IPS-NIHi11 (cell line): ENCODE data around the gene WBP1L.
"Not testable (repeated sequence)": the region's sequence is repeated elsewhere in the genome, so short reads cannot be mapped to it uniquely, and the experiment has no call there.

ENCODE experiments used
- DNase-seq: peaks from one replicate; pipeline ENCODE4 v3.0.0; 2012; ENCODE audit warnings: mixed read lengths, low spot score

Gene WBP1L

DNA sequence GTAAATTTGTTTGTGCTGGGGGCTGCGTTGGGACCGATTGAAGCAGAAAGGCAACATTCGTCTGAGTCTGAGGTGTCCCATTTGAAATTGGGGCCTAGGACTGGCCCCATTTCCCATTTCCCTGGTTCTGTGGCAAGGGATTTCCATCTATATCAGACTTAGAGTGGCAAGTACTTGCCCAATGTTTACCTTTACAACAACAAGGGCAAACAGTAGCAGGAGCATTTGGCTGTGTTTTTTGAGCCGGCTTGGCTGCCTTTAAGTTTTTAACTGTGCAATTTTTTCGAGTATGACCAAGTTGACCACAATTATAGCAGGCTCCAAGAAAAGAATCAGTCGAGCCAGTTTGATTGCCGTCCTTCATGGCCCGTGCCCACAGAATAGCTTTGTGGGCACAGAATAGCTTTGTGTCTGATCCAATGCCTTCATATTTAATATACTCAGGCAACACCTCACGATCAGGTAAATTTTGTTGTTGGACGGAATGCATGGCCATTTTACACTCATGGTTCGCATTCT is 98.1 kb downstream of the WBP1L start:
- DNase-seq, result no peak

DNA sequence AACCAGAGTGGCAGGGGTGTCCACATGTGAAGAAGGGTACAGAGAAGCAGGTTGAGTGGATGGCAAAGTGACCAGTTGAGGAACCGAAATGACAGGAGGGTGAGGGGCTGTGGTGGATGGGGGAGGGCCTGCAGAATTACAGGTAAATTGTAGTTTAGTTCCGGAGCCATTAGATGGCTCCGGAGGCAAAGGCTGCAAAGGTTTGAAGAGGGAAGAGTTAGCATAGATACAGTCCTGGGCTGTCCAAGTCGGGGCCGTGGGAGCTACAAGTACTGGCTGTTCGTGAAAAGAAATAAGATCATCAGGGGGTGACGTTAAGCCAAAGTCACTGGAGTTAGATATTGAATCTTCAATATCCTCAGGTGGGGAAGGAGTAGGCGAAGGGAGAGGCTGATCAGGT is 99.4 kb downstream of the WBP1L start:
- DNase-seq, result not testable (repeated sequence)

DNA sequence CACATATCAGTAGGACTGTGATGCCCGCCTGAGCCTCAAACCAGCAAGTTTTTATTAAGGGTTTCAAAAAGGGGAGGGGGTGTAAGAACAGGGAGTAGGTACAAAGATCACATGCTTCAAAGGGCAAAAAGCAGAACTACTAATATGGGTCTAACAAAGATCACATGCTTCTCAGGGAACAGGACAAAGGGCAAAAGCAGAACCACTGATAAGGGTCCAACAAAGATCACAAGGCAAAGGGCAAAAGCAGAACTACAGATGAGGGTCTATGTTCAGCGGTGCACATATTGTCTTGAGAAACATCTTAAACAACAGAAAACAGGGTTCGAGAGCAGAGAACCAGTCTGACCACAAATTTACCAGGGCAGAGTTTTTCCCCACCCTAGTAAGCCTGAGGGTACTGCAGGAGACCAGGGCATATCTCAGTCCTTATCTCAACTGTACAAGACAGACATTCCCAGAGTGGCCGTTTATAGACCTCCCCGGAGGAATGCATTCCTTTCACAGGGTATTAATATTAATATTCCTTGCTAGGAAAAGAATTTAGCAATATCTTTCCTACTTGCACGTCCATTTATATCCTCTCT is 100.5 kb downstream of the WBP1L start:
- DNase-seq, result not testable (repeated sequence)

DNA sequence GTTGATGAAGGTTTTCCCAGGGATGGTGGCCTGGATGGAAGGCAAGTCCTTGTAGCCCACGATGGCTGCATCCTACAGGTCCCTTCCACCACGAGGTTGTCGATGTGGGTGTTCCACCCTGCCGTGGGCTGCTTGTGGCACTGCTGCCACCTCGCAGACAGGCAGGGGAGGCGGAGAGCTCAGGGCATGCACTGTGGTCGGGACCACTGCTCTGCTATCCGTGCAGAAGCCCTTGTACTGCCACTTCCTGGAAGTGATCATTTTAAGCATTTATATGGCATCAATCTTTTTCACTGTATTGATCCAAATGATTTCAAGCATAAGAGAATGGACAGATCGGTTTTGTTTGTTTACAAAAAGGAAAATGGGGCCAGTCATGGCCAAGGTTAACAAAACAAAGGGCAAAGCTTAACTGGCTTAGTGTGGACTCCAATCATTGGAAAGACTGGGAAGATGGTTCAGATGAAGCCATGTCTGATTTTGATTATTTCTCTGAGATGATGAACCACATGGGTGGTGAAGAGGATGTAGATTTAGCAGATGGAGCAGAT is 101.7 kb downstream of the WBP1L start:
- DNase-seq, result no peak

DNA sequence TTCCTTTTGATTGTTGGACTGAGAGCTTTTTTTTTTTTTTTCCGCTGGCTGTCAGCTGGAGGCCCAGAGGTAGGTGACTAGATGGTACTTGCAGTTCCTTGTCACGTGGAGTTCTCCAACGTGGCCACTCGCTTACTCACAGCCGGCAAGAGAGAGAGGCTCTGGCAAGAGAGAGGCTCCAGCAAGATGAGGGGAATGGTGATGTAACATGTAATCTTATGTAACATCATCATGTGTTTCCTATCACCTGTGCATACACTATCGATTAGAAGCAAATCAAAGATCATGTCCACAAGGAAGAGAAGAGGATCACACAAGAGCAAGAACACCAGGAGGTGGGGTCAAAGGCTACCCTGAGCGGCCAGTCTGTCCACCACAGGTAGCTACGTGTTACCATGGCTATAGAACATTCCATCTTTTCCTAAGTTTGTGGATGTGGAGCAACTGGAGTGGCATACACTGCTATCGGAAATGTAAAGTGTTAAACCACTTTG is 106.3 kb downstream of the WBP1L start:
- no peak for DNase-seq

DNA sequence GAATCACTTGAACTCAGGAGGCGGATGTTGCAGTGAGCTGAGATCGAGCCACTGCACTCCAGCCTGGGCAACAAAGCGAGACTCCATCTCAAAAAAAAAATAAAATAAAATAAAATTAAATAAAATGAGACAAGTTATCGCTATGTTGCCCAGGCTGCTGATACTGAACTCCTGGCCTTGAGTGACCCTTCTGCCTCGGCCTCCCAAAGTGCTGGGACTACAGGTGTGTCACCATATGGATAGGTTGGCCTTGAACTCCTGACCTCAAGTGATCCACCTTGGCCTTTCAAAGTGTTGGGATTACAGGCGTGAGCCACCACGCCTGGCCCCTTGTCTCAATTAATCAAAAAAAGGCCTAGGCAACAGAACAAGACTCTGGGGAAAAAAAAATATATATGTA is 109.5 kb downstream of the WBP1L start:
- not testable (repeated sequence) for DNase-seq

DNA sequence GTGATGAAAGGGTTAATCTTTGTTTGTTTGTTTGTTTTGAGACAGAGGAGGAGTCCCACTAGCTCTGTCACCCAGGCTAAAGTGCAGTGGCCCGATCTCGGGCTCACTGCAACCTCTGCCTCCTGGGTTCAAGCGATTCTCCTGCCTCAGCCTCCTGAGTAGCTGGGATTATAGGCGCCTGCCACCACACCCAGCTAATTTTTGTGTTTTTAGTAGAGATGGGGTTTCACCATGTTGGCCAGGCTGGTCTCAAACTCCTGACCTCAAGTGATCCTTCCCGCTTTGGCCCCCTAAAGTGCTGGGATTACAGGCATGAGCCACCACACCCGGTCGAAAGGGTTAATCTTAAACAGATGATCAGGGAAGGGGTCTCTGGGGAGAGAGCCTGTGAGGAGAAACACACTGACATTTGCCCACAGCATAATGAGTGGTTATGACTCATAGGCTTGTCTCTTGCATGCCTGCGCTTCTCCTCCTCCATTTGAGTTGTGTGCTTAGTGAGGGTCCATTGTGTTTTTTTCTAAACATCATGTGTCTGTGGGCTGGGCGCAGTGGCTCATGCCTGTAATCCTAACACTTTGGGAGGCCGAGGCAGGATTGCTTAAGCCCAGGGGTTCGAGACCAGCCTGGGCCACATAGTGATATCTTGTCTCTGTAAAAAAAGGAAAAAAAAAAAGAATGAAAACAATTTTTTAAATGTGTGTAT is 112.1 kb downstream of the WBP1L start:
- DNase-seq, result not testable (repeated sequence)

DNA sequence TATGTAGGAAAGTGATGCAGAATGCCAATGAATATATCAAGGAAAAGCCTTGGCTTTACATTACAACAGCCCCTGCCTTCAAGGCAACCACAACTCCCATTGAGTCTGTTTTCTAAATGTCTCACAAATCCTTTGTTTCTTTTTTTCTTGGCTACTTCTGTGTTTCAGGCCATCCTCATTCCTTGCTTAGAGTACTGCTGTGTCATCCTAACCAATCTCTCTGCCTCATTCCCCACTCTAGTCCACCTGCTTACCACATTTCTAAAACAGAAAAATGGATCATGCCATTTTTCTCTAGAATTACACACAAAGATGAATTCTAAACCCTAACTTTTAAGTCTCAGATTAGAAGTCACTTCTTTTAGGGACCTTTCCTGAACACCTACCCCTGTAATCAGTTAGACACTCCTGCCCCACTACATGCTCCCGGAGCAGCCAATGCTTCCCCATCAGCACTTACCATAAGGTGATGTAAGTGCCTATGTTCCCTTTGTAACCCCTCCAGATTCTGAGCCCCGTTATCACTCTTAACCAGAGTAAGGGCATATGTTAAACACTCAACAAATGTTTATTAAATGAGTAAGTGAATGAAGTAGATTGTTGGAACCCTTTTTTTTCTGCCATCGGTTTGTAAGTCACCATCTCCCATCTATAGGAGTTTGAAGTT is 113.1 kb downstream of the WBP1L start:
- no peak for DNase-seq

DNA sequence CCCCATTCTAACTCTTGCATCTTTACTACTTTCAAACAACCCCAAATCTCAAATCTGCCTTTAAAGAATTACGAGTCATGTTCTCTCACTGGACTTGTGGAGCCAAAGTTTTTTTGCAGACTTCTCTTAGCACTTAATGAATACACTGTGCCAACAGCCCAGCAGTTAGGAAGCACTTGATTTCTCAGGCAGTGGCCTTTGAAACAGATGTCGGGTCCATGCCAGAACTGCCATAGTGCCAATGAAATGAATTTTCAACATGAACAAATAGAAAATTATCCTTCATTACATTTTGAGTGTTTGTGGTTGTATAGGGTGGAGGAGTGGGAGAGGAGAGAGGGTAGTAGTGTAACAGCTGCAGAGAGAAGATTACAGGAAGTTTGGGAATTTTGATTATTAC is 116.2 kb downstream of the WBP1L start:
- no peak for DNase-seq

DNA sequence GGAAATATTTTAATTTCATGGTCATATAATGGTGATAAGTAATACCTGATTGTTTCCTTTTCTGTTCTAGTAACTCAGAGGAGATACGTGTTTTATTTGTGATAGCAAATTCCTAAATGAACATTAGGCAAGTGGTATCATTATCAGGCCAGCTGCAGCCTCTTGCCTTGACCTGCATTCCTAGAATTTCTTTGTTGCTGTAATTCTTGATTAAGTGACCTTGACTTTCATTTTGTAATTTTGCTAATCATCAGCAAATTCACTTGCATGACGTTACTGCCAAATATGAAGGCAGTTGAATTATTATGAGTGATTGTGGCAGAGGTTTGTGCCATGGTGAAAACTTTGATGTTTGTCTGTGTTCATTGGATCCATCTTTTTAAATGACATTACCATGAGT is 119.9 kb downstream of the WBP1L start:
- DNase-seq, result no peak

DNA sequence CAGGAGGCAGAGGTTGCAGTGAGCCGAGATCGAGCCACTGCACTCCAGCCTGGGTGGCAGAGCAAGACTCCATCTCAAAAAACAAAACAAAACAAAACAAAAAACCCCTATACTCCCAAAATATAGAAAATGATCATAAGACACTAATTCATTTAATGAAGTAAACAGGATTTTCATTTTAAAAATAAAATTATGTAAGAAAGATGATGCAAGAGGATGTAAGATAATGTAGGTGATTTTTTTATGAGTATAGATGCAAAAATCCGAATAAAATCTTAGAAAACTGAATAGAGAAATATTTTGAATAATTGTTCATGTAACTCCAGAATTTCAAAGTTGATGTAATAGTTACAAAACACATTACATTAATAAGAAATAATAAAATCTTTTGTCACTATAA is 121.9 kb downstream of the WBP1L start:
- DNase-seq, result no peak
